ENCODE results near the gene SMIM1. TPM values are rescaled to one million over a fixed set of nuclear protein-coding genes. Genes with fewer than 3 reads are reported as not detected.

SMIM1 gene
- total RNA-seq, 1 donor from 2014 or later: 6.6 TPM

DNA sequence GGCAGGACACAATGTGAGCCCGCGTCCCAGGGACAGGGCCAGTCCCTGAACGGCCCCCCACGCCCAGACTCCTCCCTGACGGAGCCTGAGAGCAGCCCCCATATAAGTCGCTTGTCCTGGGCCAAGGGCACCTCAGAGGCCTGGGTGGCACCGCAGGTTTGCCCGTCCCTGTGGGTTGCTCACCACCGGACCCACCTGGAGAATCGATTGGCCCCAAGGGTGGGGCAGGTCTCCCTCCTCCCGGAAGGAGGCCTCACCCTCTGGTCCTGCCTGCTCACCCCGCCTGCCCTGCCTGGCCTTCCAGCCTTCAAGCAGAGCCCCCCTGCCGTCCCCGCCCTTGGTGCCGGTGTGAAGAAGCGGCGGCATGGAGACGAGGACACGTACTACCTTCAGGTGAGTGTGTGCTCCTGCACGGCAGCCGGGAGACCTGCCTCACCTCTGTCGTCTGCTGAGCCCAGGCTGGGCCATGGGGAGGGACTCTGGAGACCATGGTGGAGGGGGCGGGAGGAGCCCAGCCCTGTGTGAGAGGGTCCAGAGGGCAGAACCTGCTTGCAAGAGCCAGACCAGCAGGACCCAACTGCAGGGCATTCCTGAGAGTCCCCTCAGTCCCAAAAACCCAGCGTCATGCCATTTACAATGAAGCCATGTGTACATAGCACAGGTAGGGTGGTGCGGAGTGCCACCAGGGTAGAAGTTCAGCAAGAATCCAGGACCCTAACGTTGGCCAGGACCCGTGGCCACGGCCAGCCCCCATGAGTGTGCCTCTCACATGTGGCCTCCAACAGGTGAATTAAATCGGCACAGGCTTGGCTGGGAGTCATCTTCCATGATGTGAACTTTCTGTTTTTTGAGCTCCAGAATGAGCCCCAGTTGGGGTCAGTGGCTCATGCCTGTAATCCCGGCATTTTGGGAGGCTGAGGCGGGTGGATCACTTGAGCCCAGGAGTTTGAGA, 44.4 kb upstream of the SMIM1 start:
- Mint-ChIP-seq H3K27me3 (ENCODE audit: low read depth, unreplicated experiment) (peaks cover 10% of the 10 kb centered on the region), H3K9me3 (ENCODE audit: unreplicated experiment) (no peaks in the 10 kb centered on the region), H3K4me1 (ENCODE audit: low read depth, unreplicated experiment) (no peaks in the 10 kb centered on the region), H3K36me3 (ENCODE audit: low read depth, unreplicated experiment) (no peaks in the 10 kb centered on the region), H3K4me3 (ENCODE audit: unreplicated experiment) (no peak overlapping the region), H3K27ac (ENCODE audit: unreplicated experiment) (no peak overlapping the region)
- H4K20me1 ChIP-seq (ENCODE audit: insufficient read depth, low read length): no peaks in the 10 kb centered on the region
- no peak overlapping the region for H2AFZ ChIP-seq (ENCODE audit: low read depth, low read length)
- no peaks in the 10 kb centered on the region for H3K36me3 ChIP-seq (ENCODE audit: insufficient read depth, low read length)
- H3K27me3 ChIP-seq (ENCODE audit: insufficient read depth, low read length): peaks cover 6% of the 10 kb centered on the region
- H3K27ac ChIP-seq (ENCODE audit: low read depth, low read length): no peak overlapping the region
- no peak overlapping the region for H3K4me2 ChIP-seq (ENCODE audit: low read length)
- FAIRE-seq (no peak), DNase-seq (ENCODE audit: low read depth) (no peak)
- TF ChIP-seq EZH2 (IDR thresholded peaks at IDR 0.05; ENCODE audit: insufficient read depth, low read length): no peak
- TF ChIP-seq, protein P1, sequence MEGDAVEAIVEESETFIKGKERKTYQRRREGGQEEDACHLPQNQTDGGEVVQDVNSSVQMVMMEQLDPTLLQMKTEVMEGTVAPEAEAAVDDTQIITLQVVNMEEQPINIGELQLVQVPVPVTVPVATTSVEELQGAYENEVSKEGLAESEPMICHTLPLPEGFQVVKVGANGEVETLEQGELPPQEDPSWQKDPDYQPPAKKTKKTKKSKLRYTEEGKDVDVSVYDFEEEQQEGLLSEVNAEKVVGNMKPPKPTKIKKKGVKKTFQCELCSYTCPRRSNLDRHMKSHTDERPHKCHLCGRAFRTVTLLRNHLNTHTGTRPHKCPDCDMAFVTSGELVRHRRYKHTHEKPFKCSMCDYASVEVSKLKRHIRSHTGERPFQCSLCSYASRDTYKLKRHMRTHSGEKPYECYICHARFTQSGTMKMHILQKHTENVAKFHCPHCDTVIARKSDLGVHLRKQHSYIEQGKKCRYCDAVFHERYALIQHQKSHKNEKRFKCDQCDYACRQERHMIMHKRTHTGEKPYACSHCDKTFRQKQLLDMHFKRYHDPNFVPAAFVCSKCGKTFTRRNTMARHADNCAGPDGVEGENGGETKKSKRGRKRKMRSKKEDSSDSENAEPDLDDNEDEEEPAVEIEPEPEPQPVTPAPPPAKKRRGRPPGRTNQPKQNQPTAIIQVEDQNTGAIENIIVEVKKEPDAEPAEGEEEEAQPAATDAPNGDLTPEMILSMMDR (IDR thresholded peaks at IDR 0.05; ENCODE audit: insufficient read depth, low read depth, low read length): no peak
- H3K9ac ChIP-seq (ENCODE audit: low read length): no peak overlapping the region
- no peaks in the 10 kb centered on the region for H3K9me3 ChIP-seq (ENCODE audit: insufficient read depth, low read depth, low read length)
- H3K4me3 ChIP-seq (ENCODE audit: insufficient read depth, low read depth, low read length): no peak overlapping the region
- no peaks in the 10 kb centered on the region for H3K4me1 ChIP-seq (ENCODE audit: insufficient read depth, low read length)
- H3K79me2 ChIP-seq (ENCODE audit: insufficient read depth, low read length): no peaks in the 10 kb centered on the region

DNA sequence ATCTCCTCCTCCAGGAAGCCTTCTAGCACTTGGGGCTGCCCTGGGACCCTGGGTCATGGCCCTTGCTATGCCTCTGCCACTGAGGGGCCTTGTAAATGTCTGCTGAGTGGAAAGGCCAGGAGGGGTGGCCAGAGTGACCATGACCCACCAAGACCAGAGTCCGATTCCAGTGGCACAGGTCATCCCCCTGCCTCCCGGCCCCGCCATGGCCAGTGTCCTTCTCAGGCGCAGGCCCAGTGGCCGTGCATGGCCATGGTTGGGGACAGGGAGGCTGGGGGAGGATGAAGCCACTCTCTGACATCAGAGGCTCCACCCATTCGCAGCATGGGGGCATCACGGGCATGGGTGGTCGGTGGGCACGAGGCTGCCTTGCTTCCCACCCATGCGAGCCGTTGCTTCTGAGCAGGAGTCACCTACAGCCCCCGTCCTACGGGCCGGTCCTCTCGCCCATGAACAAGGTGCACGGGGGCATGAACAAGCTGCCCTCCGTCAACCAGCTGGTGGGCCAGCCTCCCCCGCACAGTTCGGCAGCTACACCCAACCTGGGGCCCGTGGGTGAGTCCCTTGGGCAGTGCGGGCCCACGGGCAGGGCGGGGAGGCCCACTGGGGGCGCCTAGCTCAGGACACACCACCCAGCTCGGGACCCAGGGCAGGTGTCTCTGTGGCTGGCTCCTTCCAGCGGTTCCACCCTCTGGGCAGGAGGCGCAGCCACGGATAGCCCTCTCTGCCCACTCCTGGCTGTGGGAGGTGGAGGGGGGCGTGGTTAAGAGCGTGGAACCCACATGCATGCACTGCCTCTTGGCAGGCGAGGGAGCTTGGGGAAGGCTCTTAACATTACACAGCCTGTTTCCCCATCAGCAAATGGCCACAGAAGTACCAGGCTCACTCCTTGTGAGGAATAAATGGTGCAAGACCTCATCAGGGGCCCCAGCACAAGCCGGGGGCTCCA, 42.7 kb upstream of the SMIM1 start:
- H3K27me3 Mint-ChIP-seq (ENCODE audit: low read depth, unreplicated experiment): peaks cover 10% of the 10 kb centered on the region
- H4K20me1 ChIP-seq (ENCODE audit: insufficient read depth, low read length): no peaks in the 10 kb centered on the region
- H3K27me3 ChIP-seq (ENCODE audit: insufficient read depth, low read length): peaks cover 6% of the 10 kb centered on the region
- no peak overlapping the region for H2AFZ ChIP-seq (ENCODE audit: low read depth, low read length)
- DNase-seq (ENCODE audit: low read depth) (no peak), FAIRE-seq (no peak)
- no peak overlapping the region for H3K4me2 ChIP-seq (ENCODE audit: low read length)
- H3K27ac Mint-ChIP-seq (ENCODE audit: unreplicated experiment): no peak overlapping the region
- H3K27ac ChIP-seq (ENCODE audit: low read depth, low read length): no peak overlapping the region
- no peak overlapping the region for H3K4me3 ChIP-seq (ENCODE audit: insufficient read depth, low read depth, low read length)
- no peaks in the 10 kb centered on the region for H3K36me3 Mint-ChIP-seq (ENCODE audit: low read depth, unreplicated experiment)
- H3K4me3 Mint-ChIP-seq (ENCODE audit: unreplicated experiment): no peak overlapping the region
- H3K9me3 Mint-ChIP-seq (ENCODE audit: unreplicated experiment): no peaks in the 10 kb centered on the region
- H3K79me2 ChIP-seq (ENCODE audit: insufficient read depth, low read length): no peaks in the 10 kb centered on the region
- H3K36me3 ChIP-seq (ENCODE audit: insufficient read depth, low read length): no peaks in the 10 kb centered on the region
- H3K4me1 ChIP-seq (ENCODE audit: insufficient read depth, low read length): no peaks in the 10 kb centered on the region
- TF ChIP-seq EZH2 (IDR thresholded peaks at IDR 0.05; ENCODE audit: insufficient read depth, low read length): no peak
- TF ChIP-seq, protein P1 (IDR thresholded peaks at IDR 0.05; ENCODE audit: insufficient read depth, low read depth, low read length): no peak
- no peaks in the 10 kb centered on the region for H3K9me3 ChIP-seq (ENCODE audit: insufficient read depth, low read depth, low read length)
- no peaks in the 10 kb centered on the region for H3K4me1 Mint-ChIP-seq (ENCODE audit: low read depth, unreplicated experiment)
- H3K9ac ChIP-seq (ENCODE audit: low read length): no peak overlapping the region
